Activated B cell treated with CpG ODN at 0.5 μM for 24 hours (primary cell): ENCODE data around the gene NELL2. TPM values are rescaled to one million over a fixed set of nuclear protein-coding genes. Genes with fewer than 3 reads are reported as not detected.
A peak's percentile ranks its signal among the peaks of the same experiment; 100 is the strongest.

Experiments used
- ATAC-seq: fragments of 200-7000 bp; cut with Tn5 transposase; one replicate; pipeline ENCODE4 v1.10.0; 2021; ENCODE audit warnings: low read depth, mild to moderate bottlenecking, moderate library complexity
- CTCF ChIA-PET: fragments of 350-600 bp; sonication (Branson Sonifier 250); formaldehyde crosslinking; loops from one replicate; lab custom pipeline; 2021; ENCODE audit warnings: antibody characterized with exemption; lab: Charles Lee
- POLR2A ChIA-PET: fragments of 350-600 bp; sonication (Branson Sonifier 250); formaldehyde crosslinking; loops from one replicate; lab custom pipeline; 2021; ENCODE audit warnings: antibody characterized with exemption; lab: Charles Lee
- DNase-seq: peaks from one replicate; pipeline ENCODE4 v3.0.0; 2022
- H3K27ac Mint-ChIP-seq: one replicate; pipeline ENCODE4 v1.8.0; 2020; ENCODE audit warnings: mixed read lengths
- H3K27me3 Mint-ChIP-seq: one replicate; pipeline ENCODE4 v1.8.0; 2021; ENCODE audit warnings: mixed read lengths
- H3K36me3 Mint-ChIP-seq: one replicate; pipeline ENCODE4 v1.8.0; 2021; ENCODE audit warnings: low read depth, mixed read lengths
- H3K4me1 Mint-ChIP-seq: one replicate; pipeline ENCODE4 v1.8.0; 2021; ENCODE audit warnings: mixed read lengths
- H3K4me3 Mint-ChIP-seq: one replicate; pipeline ENCODE4 v1.8.0; 2020; ENCODE audit warnings: mild to moderate bottlenecking, mixed read lengths
- H3K9me3 Mint-ChIP-seq: one replicate; pipeline ENCODE4 v1.8.0; 2020; ENCODE audit warnings: mixed read lengths
- intact Hi-C: fragments of 100-400 bp; cut with micrococcal nuclease; formaldehyde crosslinking; loops from one replicate; pipeline ENCODE4 v1.15.1; 2024
- total RNA-seq: library from RNA; stranded (reverse); gene quantifications from 2 replicates; pipeline ENCODE4 v1.2.3, GENCODE V29; 2022
- TF ChIP-seq, protein P1 (sequence below): fragments of 200-600 bp; IDR thresholded peaks from one replicate; pipeline ENCODE4 v1.8.0; 2022; ENCODE audit warnings: antibody characterized with exemption, mild to moderate bottlenecking

NELL2 gene
- total RNA-seq, 1 donor from 2014 or later = not detected

DNA sequence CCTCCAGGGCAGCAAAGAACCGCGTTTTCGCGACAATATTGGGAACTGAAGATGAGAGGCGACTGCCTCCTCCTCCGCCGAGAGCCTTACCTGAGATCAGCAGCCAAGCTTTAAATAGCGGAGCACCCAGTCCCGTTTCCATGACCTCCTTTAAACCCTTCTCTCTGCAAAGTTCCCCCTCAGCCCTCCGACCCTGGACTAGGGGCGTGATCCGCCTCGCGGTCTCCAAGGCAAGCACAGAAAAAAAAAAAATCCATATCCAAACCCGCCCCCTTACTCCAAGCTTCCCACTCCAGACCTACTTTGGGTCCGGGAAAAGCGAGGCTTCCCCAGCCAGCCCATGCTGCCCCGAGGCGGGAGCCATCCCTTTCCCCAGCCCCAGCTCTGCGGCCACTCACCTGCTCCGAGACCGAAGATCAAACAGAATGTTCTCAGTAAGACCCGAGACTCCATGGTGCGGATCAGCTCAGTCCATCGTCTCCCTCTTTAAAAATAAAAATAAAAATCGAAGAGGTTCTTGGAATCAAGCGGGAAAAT, 630 bp downstream of the NELL2 start:
- Mint-ChIP-seq H3K27me3 (peaks cover 37% of the 10 kb centered on the region), H3K27ac (no peak overlapping the region), H3K4me3 (peak overlapping the region; percentile 84), H3K9me3 (peaks cover 24% of the 10 kb centered on the region), H3K4me1 (peaks cover 22% of the 10 kb centered on the region), H3K36me3 (no peaks in the 10 kb centered on the region)
- ATAC-seq (no peak), DNase-seq (no peak)
- TF ChIP-seq, protein P1, sequence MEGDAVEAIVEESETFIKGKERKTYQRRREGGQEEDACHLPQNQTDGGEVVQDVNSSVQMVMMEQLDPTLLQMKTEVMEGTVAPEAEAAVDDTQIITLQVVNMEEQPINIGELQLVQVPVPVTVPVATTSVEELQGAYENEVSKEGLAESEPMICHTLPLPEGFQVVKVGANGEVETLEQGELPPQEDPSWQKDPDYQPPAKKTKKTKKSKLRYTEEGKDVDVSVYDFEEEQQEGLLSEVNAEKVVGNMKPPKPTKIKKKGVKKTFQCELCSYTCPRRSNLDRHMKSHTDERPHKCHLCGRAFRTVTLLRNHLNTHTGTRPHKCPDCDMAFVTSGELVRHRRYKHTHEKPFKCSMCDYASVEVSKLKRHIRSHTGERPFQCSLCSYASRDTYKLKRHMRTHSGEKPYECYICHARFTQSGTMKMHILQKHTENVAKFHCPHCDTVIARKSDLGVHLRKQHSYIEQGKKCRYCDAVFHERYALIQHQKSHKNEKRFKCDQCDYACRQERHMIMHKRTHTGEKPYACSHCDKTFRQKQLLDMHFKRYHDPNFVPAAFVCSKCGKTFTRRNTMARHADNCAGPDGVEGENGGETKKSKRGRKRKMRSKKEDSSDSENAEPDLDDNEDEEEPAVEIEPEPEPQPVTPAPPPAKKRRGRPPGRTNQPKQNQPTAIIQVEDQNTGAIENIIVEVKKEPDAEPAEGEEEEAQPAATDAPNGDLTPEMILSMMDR = no peak
- intact Hi-C loops = loop anchor here (2.0 to 5.0 kb wide), 2 partner anchors 27 to 63 kb away; no protein-coding TSS in a partner anchor
- ChIA-PET POLR2A (interaction anchor here (1.1 kb wide), 1 partner anchor 27 kb away, joined by 3 read pairs; no protein-coding TSS in a partner anchor), CTCF (interaction anchor here (1.1 kb wide), 1 partner anchor 100 kb away, joined by 3 read pairs; no protein-coding TSS in a partner anchor)

DNA sequence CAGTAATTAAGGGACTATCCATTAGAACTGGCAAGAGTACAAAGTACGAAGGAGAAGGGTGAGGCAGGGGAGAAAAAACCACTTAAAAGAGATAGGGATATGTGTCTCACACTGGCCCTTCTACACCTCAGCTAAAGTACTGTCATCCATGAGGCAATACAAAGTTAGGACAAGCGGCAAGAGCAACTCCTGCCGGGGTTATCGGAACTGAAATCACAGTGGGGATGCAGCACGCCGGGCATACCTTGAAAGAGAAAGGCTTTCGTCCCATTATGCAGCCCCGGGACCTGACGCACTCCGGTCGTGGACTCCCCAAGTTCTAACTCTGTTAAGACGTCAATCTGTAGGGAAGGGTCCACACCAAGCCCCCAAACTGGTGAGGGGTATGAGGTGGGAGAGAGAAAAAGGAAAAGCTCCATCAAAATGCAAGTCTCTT, 1.1 kb downstream of the NELL2 start:
- Mint-ChIP-seq H3K4me1 (peaks cover 22% of the 10 kb centered on the region), H3K27ac (no peak overlapping the region), H3K4me3 (peak overlapping the region; percentile 84), H3K27me3 (peaks cover 37% of the 10 kb centered on the region), H3K9me3 (peaks cover 21% of the 10 kb centered on the region), H3K36me3 (no peaks in the 10 kb centered on the region)
- ChIA-PET CTCF (interaction anchor here (1.1 kb wide), 1 partner anchor 100 kb away, joined by 3 read pairs; no protein-coding TSS in a partner anchor), POLR2A (no interaction called here)
- TF ChIP-seq, protein P1 = no peak
- no peak for DNase-seq
- no peak for ATAC-seq
- intact Hi-C loops = loop anchor here (1.0 to 5.0 kb wide), 3 partner anchors 26 to 101 kb away; no protein-coding TSS in a partner anchor

DNA sequence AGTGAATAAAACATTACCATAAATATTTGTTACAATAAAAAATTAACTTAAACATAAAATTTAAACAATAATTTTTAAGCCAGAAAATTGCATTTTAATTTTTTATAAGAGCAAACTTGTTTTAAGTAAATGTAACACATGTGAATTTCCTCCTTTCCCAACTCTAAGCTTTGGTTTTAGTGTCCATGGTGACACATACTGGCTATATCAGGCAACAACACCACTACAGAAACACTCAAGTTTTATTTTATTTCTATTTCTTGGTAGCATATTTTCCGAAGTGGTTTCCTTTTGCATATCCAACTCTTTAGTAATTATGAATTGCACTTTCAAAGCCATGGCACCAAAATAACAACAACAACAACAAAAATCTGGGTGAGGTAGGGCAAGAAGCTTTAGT, 2.2 kb downstream of the NELL2 start:
- no peak overlapping the region for H3K4me3 Mint-ChIP-seq
- DNase-seq (no peak), ATAC-seq (no peak)
- no peaks in the 10 kb centered on the region for H3K36me3 Mint-ChIP-seq
- H3K4me1 Mint-ChIP-seq = peaks cover 22% of the 10 kb centered on the region
- ChIA-PET POLR2A (no interaction called here), CTCF (interaction anchor here (1.4 kb wide), 1 partner anchor 75 kb away, joined by 3 read pairs; no protein-coding TSS in a partner anchor)
- peaks cover 11% of the 10 kb centered on the region for H3K9me3 Mint-ChIP-seq
- no peak overlapping the region for H3K27ac Mint-ChIP-seq
- intact Hi-C loops = loop anchor here (1.0 to 2.0 kb wide), 2 partner anchors 25 to 100 kb away; no protein-coding TSS in a partner anchor
- TF ChIP-seq, protein P1 = no peak
- peaks cover 34% of the 10 kb centered on the region for H3K27me3 Mint-ChIP-seq

DNA sequence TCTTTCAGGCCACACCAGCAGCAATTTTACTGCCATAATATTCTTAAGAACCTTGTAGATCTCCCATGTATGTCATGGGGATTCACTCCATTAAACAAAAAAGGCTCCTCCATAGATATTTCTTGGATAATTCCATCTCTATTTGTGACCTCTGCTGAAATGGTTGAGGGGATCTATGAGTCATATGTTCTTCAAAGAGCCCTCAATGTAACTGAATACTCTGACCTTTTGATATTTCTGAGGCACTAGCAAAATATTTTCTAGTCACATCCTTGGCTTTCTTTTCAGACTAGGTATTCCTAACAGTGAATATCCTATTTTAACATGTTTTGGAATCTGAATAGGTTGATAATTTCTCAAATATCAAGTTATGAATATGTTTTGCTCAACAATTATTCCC, 6.6 kb downstream of the NELL2 start:
- intact Hi-C loops = no loop called here
- no peak overlapping the region for H3K4me3 Mint-ChIP-seq
- TF ChIP-seq, protein P1 = no peak
- no peaks in the 10 kb centered on the region for H3K36me3 Mint-ChIP-seq
- CTCF ChIA-PET = no interaction called here
- H3K27ac Mint-ChIP-seq = no peak overlapping the region
- peaks cover 6% of the 10 kb centered on the region for H3K9me3 Mint-ChIP-seq
- DNase-seq = no peak
- H3K27me3 Mint-ChIP-seq = peaks cover 19% of the 10 kb centered on the region
- POLR2A ChIA-PET = no interaction called here
- ATAC-seq = no peak
- no peaks in the 10 kb centered on the region for H3K4me1 Mint-ChIP-seq

DNA sequence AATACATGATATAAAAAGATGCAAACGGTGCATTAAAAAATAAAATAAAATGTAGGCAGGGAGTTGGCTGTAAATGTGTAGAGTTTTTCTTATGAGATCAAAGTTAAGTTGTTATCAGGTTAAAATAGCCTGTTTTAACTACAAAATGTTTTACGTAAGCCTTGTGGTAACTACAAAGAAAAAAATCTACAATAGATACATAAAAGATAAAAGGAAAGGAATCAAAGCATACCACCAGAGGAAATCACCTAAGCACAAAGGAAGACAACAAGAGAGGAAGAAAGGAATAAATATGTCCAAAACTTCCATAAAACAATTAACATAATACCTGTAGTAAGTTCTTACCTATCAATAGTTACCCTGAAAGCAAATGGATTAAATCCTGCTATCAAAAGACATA, 12.2 kb downstream of the NELL2 start:
- no peak overlapping the region for H3K4me3 Mint-ChIP-seq
- DNase-seq = no peak
- POLR2A ChIA-PET = no interaction called here

More for the DNA sequence above, 12.2 kb downstream of the NELL2 start:
- peaks cover 19% of the 10 kb centered on the region for H3K9me3 Mint-ChIP-seq
- CTCF ChIA-PET = no interaction called here
- TF ChIP-seq, protein P1 = no peak
- H3K4me1 Mint-ChIP-seq = no peaks in the 10 kb centered on the region
- no peak for ATAC-seq
- H3K27me3 Mint-ChIP-seq = peaks cover 6% of the 10 kb centered on the region
- H3K36me3 Mint-ChIP-seq = no peaks in the 10 kb centered on the region
- no peak overlapping the region for H3K27ac Mint-ChIP-seq
- intact Hi-C loops = no loop called here
